AG04449 (cell line): ENCODE results near the gene CRTC1.

ENCODE experiments used
- CTCF ChIA-PET: fragments of 350-600 bp; formaldehyde crosslinking; extraction: SDS; loops from one replicate; lab custom pipeline; 2021; ENCODE audit warnings: antibody characterized with exemption; lab: Yijun Ruan, JAX
- POLR2A ChIA-PET: fragments of 400-600, 350-600 bp; formaldehyde crosslinking; extraction: SDS; loops from one replicate; lab custom pipeline; 2020; ENCODE audit warnings: antibody characterized with exemption, inconsistent platforms; lab: Yijun Ruan, JAX
- DNase-seq: peaks from one replicate; pipeline ENCODE4 v3.0.0-alpha.2; 2010; ENCODE audit warnings: low read depth, low spot score
- H3K4me3 ChIP-seq: 2 replicates; pipeline ENCODE4 v1.5.1; 2011; ENCODE audit warnings: low read depth, mild to moderate bottlenecking, control low read depth, low read length
- TF ChIP-seq, protein P1 (sequence below): IDR thresholded peaks from one replicate; pipeline ENCODE4 v1.5.1; 2011; ENCODE audit warnings: mild to moderate bottlenecking, moderate library complexity, low read length, control low read depth, inconsistent platforms; ENCODE audit not compliant: insufficient read depth; ENCODE audit errors: missing control alignments

CRTC1 gene

DNA sequence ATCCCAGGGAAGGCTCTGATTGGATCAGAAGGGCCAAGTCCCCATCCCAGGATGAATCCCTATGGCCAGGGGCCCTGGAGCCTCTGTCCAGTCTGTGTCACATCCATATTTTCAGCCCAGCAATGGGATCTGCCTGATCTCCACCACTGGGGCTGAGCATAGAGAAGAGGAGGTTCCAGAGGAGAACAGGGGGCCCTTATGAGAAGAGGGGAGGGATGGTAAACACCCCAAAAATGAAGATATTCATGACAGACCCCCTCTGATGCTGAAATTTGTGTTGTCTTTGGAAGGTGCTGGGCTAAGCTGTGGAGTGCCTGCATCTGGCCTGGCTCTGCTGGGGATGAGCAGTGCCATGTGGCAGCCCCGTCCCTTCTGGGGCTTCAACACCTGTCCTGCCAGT lies 32.2 kb upstream of the CRTC1 start:
- DNase-seq, result no peak
- ChIA-PET POLR2A (interaction anchor here (0.6 kb wide), 1 partner anchor 104 kb away, joined by 3 read pairs; no protein-coding TSS in a partner anchor), CTCF (no interaction called here)
- no peak overlapping the region for H3K4me3 ChIP-seq
- TF ChIP-seq, protein P1, sequence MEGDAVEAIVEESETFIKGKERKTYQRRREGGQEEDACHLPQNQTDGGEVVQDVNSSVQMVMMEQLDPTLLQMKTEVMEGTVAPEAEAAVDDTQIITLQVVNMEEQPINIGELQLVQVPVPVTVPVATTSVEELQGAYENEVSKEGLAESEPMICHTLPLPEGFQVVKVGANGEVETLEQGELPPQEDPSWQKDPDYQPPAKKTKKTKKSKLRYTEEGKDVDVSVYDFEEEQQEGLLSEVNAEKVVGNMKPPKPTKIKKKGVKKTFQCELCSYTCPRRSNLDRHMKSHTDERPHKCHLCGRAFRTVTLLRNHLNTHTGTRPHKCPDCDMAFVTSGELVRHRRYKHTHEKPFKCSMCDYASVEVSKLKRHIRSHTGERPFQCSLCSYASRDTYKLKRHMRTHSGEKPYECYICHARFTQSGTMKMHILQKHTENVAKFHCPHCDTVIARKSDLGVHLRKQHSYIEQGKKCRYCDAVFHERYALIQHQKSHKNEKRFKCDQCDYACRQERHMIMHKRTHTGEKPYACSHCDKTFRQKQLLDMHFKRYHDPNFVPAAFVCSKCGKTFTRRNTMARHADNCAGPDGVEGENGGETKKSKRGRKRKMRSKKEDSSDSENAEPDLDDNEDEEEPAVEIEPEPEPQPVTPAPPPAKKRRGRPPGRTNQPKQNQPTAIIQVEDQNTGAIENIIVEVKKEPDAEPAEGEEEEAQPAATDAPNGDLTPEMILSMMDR, result no peak

DNA sequence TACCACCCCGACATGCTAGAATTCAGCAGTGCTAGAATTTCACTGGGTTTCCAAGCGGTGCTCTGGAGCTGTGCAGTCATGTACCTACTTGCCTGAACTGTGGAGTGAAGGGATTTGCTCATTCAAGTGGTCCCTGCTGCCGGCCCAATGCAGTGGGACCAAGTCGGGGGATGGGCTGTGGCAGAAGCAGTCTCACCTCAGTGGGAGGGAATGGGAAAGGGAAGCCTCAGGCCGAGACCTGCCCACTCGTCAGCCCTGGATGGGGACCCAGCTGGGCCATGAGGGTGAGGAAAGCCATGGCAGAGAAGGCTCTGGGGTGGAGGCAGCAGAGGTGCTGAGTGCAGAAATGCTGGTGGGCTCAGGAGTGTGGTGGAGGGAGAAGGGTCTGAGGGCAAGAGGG lies 31.7 kb upstream of the CRTC1 start:
- CTCF ChIA-PET, result interaction anchor here (0.7 kb wide), 1 partner anchor 182 kb away, joined by 3 read pairs; no protein-coding TSS in a partner anchor
- TF ChIP-seq, protein P1, result no peak
- POLR2A ChIA-PET, result interaction anchor here (0.6 kb wide), 1 partner anchor 104 kb away, joined by 3 read pairs; no protein-coding TSS in a partner anchor

DNA sequence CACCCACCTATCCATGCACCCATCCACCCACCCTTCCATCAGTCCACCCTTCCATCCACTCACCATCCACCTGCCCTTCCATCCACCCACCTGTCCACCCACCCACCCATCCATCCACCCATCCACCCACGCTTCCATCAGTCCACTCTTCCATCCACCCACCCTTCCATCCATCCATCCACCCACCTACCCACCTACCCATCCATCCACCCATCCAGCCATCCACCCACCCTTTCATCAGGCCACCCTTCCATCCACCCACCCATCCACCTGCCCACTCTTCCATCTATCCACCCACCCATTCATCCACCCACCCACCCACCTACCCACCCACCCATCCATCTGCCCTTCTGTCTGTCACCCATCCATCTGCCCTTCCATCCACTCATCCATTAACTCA lies 29.6 kb upstream of the CRTC1 start:
- TF ChIP-seq, protein P1, result no peak
- no peak overlapping the region for H3K4me3 ChIP-seq
- POLR2A ChIA-PET, result no interaction called here
- DNase-seq, result no peak
- CTCF ChIA-PET, result no interaction called here

More for the DNA sequence above, 31.7 kb upstream of the CRTC1 start:
- no peak overlapping the region for H3K4me3 ChIP-seq
- DNase-seq, result no peak

DNA sequence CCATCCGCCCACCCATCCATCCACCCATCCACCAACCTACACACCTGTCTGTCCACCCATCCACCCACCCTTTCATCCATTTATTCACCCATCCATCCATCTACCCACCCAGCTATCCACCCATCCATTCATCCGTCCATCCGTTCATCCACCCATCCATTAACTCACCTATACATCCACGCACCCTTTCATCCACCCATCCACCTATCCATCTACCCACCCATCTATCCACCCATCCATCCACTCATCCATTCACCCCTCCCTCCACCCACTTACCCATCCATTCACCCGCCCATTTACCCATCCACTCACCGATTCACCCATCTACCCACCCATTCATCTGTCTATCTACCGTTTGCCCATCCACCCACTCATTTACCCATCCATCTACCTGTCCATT lies 29.0 kb upstream of the CRTC1 start:
- CTCF ChIA-PET, result interaction anchor here (1.4 kb wide), 1 partner anchor 193 kb away, joined by 5 read pairs; no protein-coding TSS in a partner anchor

DNA sequence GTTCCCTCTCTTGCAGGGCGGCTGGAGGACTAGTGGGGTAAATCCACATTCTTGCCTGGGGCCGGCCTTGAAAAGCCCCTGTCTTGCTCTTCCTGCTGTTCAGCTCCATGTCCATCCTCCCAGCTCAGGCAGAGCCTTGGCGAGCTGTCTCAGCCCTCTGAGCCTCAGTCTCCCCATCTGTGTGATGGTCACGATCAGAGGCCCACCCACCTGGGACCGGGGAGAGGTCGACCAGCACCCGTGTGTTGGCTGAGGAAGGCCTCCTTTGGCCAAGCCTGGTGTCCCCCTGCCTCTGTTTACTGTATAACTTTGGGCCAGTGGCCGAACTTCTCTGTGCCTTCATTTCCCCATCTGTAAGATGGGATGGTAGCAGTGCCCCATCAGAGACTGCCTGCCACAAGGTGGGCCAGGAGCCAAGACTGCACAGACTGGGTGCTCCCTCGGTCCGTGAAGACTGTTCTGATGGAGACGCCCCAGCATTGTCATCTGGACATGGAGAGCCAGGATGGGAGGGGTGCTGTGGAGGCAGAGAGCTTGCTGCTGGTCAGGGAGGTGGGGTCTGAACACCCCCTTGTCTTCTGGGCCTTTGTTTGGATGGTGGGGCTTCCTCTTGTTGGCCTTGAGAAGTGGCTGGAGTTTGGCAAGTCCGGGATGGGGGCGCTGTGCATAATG lies 28.2 kb upstream of the CRTC1 start:
- ChIA-PET POLR2A (no interaction called here), CTCF (interaction anchor here (1.4 kb wide), 1 partner anchor 192 kb away, joined by 5 read pairs; no protein-coding TSS in a partner anchor)
- DNase-seq, result no peak
- TF ChIP-seq, protein P1, result no peak
- H3K4me3 ChIP-seq, result no peak overlapping the region

More for the DNA sequence above, 29.0 kb upstream of the CRTC1 start:
- no peak for DNase-seq
- TF ChIP-seq, protein P1, result no peak
- POLR2A ChIA-PET, result no interaction called here
- no peak overlapping the region for H3K4me3 ChIP-seq

DNA sequence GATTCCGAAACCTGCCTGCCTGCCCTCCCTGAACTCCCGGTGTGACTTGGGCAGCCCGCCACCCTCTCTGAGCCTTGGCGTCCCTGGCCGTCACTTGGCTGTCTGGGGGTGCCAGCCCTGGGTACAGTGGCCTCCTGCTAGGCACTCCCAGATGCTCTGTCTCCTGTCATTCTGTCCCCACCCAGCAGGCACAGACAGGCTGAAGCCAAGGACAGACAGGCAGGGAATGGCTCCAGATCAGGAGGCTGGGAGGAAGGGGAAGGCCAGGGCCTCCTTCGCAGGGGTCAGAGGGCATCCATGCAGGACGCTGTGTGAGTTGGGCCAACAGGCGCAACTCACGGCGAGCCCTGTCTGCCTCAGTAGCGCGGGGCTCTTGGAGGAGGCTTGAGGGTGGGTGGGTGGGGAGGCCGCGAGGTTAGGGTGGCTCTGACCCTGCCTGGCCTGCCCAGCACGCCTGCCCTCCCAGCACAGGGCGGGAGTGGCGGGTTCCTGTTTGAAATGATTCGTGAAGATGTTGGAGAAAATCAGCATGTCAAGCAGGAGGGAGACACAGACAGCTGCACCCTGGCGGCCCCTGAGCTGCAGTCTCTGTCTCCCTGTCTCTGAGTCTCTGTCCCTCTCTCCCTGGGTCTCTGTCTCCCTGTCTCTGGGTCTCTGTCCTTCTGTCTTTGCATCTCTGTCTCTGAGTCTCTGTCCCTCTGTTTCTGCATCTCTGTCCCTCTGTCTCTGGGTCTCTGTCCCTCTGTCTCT lies 27.0 kb upstream of the CRTC1 start:
- POLR2A ChIA-PET, result no interaction called here
- no peak for DNase-seq

More for the DNA sequence above, 27.0 kb upstream of the CRTC1 start:
- H3K4me3 ChIP-seq, result no peak overlapping the region
- CTCF ChIA-PET, result no interaction called here
- TF ChIP-seq, protein P1, result no peak
